Eye (tissue), 1 donor: ENCODE results near the gene RSU1.

Source experiments
- DNase-seq: peaks from one replicate; pipeline ENCODE4 v3.0.0-alpha.2; 2015

The RSU1 gene

DNA sequence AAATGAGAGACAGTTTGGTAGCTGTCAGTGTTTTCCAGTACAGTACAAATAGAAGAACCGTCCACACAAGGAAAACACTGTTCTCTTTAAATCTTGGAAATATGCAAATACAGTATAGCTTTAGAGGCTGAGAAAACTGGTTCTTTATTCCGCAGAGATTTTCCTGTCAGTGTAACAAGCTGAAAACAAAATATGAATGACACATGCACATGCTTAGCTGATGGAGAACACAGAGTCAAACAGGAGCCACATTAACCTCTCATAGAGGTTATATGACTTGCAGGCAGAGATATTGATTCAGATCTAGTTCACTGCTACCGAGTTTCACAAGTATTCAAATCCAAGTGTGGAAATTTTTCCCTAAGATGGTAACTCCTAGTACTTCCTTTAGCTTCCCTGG lies 160.3 kb downstream of the RSU1 start:
- peak; percentile 61 for DNase-seq

DNA sequence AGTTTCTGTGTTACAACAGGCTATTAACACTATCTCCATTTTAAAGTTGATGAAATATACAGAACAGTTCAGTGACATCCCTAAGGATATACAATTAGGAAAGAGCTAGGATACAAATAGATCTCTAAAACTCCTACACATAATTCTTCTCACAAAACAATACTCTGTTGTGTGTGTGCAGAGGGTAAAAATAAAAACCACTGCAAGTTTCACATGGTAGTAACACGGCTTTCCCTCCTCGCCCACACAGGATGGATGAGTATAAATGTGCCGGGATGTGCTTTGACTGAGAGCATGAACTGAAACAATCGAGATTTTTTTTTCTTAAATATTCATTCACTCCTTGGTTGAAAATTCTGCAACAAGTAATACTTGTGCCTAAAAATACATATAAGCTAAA lies 164.0 kb downstream of the RSU1 start:
- no peak for DNase-seq

- no peak for DNase-seq
Measured at GRCh38 chr10:16652154-16652553, 165.1 kb downstream of the RSU1 start.

- no peak for DNase-seq
Measured at GRCh38 chr10:16649757-16650156, 167.5 kb downstream of the RSU1 start.

- DNase-seq = no peak
Measured at GRCh38 chr10:16648366-16648765, 168.9 kb downstream of the RSU1 start.

- DNase-seq = no peak
Measured at GRCh38 chr10:16646181-16647059, 170.8 kb downstream of the RSU1 start.

DNA sequence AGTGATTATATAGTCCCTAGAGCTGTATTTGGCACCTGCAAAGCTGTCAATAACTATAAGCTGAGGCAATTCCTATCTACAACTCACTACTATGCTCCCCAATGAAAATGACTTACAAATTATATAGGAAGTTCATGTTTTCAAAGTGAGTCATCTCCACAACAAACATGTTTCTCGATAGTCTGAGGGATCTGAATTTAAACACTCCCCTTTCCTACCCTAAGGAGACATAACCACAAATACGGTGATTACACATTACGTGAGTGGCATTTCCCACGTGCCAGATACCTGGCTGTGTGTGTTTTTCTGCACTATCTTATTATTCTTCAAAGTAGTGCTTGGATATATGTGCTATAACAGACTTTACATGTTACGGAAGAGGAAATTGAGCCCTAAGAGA lies 173.1 kb downstream of the RSU1 start:
- DNase-seq = no peak

- DNase-seq = no peak
Measured at GRCh38 chr10:16643502-16643901, 173.7 kb downstream of the RSU1 start.

GRCh38 chr10:16640153-16640552 lies 177.1 kb downstream of the RSU1 start:
- no peak for DNase-seq

- DNase-seq = no peak
Measured at GRCh38 chr10:16639471-16639870, 177.8 kb downstream of the RSU1 start.

DNA sequence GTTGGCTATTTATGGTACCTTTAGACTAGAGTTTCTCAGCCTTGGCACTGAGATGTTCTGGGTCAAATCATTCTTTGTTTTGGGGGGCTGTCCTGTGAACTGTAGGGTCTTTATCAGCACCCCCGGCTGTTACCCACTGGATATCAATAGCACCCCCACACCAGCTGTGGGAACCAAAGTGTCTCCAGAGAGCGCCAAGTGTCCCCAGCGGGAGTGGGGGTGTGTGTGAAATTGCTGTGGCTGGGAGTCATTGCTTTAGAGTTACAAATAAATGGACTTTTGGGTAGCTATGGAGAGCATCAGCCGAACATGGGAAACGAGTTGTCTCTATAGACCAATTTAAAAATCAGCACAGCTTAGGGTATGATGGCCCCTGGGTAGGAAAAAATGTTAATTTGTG lies 184.2 kb downstream of the RSU1 start:
- no peak for DNase-seq

DNA sequence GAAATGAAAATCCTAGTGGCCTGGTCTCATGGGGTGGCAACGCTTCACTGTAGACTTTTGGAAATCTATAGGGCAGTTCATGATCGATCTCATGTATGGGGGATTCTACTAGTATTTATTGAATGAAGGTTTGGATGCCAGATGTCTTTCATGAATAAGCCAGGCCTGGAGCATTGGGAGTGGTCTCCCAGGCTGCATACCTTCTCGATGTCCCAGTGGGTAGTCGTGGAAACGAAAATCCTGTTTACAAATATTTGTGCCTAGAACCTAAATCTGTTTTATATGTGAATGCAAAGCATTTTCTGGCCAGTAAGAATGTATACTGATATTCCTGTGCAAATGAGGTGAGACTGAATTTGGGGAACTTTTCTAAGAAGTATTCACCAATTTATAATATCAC lies 190.5 kb downstream of the RSU1 start:
- no peak for DNase-seq

DNA sequence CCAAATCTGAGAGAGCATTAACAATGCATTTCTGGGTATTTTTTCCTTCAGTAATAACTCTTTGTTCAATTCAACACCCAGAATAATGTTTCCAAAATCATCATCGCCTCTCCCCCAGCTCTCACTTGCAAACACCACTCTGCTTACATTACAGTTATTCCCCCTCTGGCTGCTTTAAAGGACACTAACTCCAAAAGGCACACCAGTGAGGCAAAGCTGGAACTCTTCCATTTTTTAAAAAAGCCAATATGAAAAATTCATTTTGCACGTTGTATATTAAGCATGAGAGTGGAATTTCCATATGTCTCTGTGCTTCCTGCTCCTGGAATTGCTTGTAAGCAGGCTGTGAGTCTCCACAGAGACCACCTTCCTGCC lies 204.3 kb downstream of the RSU1 start:
- no peak for DNase-seq

DNA sequence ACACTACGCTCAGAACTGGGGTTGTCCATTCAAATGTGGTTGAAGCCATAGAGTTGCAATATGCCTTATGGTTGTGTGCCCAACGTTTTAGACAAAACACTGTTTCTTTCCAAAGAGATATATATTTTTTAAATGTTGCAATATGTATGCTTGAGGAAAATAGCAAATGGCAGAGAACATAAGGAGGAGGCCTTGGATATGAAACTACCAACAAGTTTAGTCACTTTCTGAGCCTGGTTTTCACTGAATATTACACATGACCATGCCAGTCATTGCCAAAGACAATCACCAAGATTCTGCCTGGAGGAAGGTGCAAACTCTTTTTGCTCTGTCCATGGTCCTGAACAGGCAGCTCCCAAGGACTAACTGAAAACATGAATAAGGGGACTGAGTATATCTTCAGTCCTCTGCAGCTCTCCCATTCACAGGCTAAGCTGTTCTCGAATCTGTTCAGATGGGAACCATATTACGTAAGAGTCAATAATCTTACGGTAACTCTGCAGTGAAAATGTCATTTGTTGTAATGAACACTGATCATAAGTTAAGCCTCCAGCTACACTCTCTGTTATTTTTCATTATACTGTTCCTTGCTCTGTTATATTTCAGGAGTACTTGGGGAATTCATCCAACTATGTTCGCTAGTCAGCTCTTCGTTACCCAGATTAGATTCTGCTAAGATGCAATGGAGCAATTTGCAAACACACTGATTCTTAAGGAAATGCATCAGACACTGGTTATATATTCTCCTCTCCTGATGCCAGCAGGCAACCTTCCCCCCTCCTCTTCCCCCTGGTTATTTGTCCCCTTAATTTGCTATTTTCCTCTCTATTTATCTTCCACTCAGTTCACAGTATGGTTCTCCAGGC lies 204.9 kb downstream of the RSU1 start:
- peak; percentile 79 for DNase-seq

DNA sequence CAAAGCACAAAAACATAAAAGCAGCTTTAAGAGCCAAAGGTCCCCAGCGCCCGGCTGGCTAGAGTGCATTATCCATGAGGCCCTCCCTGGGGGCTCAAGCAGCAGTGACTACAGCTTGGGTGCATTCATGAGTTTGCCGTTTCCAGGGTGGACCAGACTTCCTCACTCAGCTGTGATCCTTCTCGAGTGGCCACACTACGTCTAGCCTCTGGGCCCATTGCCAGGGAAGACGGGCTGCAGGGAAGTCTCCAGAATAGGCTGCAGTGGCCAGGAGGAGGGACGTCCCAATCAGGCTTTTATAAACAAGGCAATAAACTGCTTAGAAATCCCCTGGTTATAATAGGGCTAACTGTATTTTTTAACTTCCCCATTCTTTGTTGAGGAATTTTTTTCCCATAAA lies 206.2 kb downstream of the RSU1 start:
- DNase-seq = no peak

DNA sequence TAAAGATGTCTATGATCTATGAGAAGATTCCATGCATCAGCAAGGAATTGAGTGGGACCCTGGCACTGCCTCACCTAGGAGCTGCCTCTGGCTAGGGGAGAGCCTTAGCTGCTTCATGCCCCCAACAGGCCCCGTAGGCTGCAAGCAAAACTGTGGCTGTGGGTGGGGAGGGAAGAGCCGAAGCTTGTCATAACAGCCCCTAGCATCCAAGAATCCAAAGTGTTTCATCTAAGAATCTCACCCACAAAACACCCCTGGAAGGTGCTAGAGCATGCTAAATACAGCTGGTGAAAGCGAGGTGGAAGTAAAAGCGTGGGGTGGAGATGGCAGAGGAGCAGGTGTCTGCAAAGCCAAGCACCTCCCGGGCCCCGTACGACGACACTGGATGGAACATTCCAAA lies 208.0 kb downstream of the RSU1 start:
- no peak for DNase-seq

DNA sequence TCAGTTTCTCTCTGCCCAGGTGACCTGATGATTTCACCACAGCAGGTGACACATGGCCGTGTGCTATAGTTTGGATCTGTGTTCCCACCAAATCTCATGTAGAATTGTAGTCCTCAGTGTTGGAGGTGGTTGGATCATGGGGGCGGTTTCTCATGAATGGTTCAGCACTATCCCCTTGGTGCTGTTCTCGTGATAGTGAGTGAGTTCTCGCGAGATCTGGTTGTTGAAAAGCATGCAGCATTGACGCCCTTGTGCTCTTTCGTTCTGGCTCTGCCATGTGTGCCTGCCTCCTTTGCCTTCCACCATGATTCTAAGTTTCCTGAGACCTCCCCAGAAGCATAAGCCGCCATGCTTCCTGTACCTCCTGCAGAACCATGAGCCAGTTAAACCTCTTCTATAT lies 210.3 kb downstream of the RSU1 start:
- DNase-seq = no peak

DNA sequence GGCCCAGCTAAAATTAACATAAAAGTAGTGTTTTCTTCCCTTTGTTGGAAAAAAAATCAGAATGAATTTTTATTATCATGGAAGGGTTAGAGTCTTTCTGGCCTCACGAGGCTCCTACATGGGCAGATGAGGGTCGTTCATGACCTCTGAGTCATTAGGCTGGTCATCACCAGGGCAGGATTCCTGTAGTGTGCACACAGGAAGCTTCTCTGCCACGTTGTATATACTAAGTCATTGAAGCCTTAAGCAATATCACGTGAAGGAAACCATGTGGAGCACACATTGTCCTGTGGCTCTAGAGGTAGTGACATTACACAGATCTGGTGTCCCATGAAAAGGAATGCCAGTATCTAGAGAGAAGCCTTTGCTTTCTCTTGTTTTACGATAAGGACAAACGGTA lies 210.8 kb downstream of the RSU1 start:
- no peak for DNase-seq

DNA sequence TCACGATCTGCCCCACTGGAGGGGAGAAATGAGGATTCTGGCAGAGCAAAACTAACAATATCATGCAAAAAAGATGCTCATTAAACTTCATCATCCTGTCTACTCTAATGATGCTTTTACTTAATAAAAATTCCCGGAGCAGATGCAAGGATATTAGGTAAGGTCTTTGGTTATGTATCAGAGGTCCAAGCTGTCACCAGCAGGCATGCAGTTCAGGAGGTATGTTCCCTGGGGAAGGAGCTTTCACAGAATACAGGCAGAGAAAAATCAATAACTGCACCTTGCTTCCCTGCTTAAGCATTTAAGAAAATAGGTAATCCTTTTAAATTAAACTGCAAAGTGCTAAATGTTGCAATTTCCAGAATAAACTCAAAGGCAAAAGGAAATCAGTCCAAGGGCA lies 213.9 kb downstream of the RSU1 start:
- DNase-seq = peak; percentile 6

DNA sequence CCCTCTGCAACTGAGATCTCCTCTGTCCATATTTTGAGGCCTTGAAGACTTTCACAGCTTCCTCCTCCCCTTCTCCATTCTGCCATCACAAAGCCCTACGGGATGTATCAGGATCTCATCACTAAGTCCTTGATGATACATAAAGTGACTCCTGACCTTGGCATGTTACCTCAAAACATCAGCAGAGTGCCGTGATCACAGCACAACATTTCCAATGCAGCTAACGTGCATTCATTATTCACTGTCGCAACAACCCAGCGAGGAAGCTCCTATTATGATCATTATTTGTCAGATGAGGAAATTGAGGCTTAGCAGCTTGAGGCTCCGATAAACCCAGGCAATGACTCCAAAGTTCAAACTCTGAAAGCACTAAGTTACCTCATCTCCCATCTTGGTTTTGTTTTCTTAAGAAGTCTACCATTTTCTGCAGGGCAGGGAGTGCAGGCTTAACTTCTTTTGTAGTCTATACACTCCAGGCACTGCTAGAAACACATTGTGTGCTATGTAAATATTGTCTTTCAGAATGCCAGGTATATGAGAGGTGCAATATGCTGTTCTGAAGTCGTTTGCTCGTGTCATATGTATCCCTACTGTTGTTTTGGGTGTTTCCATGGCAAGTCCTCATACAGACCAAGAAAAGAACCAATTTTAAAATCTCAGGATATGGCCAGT lies 215.0 kb downstream of the RSU1 start:
- DNase-seq = no peak

DNA sequence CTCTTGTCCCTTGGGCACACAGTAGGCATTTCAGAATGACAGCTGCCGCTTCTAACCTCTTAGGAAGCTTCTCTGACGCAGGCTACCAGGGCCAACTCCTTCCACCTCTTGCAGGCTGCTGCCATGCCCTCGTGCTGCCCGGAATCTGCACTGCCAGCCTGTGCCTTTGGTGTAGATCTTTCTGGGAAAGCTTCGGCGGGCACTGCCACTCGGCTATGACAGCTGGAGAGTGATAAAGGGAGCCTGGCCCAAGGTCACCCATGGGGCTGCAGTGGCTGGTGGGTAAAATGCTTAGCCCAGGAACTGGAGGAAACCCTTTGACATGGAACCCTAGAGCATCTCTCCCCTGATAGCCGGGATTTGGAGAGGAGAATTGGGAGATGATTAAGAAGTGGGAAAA lies 217.6 kb downstream of the RSU1 start:
- no peak for DNase-seq

DNA sequence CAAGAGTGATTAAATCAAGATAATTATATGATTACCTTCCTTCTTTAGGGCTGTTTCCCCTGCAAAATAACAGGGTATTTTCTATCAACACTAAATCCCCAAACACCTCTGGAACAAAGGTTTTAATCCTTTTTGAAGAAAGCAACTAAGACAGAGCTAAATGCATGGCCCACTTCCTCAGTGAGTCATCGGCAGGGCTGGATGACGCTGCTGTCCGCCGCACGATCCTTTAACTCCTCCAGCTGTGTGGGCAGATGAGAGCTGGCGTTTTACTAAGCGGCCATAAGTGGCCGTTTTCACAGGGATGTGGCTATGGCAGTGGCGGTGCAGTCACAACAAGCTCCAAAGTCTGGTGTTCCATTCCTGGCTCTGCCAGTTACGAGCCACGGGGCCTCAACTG lies 219.6 kb downstream of the RSU1 start:
- DNase-seq = peak; percentile 22

DNA sequence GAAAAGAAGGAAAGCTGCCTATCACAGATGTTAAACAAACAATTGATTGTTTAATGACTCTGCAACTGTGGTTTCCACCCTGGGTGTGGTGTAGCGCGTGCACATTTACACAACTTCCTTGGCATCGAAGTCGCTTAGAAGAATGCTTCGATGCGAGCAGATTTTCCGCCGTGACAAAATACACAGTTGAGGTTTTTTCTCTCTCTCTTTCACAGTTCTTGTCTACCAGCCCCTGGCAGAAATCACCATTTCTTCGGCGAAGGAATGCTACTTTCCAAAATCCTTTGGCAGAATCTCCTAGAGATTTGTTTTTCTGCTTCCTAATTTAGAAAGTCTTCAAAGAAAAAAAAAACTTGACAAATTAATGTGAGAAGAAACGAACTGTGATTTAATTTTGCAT lies 224.8 kb downstream of the RSU1 start:
- DNase-seq = no peak
